C1 segment of cervical spinal cord (tissue), 14 donors: Measurements from ENCODE around the gene WDR59.
"Not testable (repeated sequence)": the region's sequence is repeated elsewhere in the genome, so short reads cannot be mapped to it uniquely, and the experiment has no call there.

Source experiments
- DNase-seq, 14 donors: peaks; one replicate each; lab custom pipeline; 2025; lab: John Stamatoyannopoulos, UW

WDR59 gene, protein sequence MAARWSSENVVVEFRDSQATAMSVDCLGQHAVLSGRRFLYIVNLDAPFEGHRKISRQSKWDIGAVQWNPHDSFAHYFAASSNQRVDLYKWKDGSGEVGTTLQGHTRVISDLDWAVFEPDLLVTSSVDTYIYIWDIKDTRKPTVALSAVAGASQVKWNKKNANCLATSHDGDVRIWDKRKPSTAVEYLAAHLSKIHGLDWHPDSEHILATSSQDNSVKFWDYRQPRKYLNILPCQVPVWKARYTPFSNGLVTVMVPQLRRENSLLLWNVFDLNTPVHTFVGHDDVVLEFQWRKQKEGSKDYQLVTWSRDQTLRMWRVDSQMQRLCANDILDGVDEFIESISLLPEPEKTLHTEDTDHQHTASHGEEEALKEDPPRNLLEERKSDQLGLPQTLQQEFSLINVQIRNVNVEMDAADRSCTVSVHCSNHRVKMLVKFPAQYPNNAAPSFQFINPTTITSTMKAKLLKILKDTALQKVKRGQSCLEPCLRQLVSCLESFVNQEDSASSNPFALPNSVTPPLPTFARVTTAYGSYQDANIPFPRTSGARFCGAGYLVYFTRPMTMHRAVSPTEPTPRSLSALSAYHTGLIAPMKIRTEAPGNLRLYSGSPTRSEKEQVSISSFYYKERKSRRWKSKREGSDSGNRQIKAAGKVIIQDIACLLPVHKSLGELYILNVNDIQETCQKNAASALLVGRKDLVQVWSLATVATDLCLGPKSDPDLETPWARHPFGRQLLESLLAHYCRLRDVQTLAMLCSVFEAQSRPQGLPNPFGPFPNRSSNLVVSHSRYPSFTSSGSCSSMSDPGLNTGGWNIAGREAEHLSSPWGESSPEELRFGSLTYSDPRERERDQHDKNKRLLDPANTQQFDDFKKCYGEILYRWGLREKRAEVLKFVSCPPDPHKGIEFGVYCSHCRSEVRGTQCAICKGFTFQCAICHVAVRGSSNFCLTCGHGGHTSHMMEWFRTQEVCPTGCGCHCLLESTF

GRCh38 chr16:74984529-74985296, at the start of gene WDR59:
Gene WDR59, minus strand, starts transcription at chr16:74985123. Its CDS starts 106 bp downstream, at chr16:74985017.
- peak; percentile 67 to 98 (median 94) for DNase-seq

DNA sequence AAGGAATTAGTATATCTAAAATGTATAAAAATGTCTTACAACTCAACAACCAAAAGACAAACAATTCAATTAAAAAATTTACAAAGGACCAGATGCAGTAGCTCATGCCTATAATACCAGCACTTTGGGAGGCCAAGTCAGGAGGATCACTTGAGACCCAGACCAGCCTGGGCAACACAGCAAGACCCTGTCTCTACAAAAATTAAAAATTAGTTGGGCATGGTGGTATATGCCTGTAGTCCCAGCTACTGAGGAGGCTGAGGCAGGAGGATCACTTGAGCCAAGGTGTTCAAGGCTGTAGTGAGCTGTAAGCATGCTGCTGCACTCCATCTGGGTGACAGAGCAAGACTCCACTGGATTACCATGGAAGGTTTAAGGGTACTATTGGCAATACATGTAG, 47.7 kb upstream of the WDR59 start:
- DNase-seq, result no peak

DNA sequence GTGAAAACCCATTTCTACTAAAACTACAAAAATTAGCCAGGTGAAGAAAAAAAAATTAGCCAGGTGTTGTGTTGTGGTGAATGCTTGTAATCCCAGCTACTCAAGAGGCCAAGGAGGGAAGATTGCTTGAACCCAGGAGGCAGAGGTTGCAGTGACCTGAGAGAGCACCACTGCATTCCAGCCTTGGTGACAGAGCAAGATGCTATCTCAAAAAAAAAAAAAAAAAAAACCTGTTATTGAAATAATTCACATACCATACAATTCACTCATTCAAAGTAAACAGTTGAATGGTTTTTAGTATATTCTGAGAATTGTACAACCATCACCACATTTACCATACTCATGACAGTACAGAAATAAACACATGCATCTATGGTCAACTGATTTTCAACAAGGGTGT, 44.9 kb upstream of the WDR59 start:
- no peak for DNase-seq

- DNase-seq, result no peak
Observed at GRCh38 chr16:75028544-75029135, 43.7 kb upstream of the WDR59 start.

DNA sequence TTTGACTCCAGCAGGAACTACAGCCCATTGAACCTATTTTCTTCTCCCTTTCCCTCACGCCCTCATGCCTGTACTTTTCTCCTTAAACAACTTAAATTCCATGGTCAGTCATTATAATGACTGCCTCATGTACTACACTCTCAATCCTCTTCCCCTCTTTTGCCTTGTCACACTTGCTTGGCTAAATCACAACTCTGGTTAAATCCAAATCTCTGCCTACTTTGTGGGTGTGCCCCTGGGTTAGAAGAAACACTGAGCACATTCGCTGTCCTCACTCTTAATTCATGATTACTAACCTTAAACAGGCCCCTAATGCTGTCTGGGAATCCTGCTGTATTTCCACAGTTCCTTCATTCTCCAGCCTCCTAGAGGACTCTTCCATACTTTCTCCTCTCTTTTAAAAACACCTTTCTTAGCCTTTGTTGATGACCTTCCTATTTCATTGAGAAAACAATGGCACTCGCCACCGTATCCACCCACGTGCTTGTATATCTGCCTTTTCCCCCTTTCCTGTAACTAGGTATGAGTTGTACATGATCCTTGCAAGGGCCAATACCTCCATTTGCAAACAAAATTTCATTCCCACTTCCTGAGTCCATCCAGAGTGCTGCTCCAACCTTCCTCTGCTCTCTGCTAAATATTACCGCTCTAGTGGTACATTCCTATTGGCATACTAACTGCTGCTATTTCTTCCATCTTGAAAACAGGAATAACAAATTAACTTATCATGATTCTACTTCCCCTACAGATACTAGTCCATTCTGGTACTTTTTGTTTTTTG, 42.8 kb upstream of the WDR59 start:
- DNase-seq, result no peak

DNA sequence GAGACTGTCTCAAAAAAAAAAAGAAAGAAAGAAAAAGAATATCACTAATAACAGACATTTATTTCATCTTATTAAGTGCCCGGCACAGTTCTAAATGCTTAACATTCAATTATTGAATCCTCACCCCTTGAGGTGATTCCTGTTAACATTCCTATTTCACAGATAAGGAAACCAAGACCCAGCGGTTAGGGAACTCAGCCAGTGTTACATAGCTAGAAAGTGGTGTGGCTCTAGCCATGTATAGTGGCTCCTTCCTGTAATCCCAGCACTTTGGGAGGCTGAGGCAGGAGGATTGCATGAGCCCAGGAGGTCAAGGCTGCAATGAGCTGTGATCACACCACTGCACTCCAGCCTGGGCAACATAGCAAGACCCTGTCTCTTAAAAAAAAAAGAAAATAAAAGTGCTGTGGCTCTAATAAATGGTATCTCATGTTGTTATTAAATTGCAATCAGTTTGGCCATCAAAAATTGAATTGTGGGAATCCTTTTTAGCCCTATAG, 42.0 kb upstream of the WDR59 start:
- no peak for DNase-seq

- DNase-seq, result not testable (repeated sequence)
Observed at GRCh38 chr16:75026239-75026891, 41.4 kb upstream of the WDR59 start.

DNA sequence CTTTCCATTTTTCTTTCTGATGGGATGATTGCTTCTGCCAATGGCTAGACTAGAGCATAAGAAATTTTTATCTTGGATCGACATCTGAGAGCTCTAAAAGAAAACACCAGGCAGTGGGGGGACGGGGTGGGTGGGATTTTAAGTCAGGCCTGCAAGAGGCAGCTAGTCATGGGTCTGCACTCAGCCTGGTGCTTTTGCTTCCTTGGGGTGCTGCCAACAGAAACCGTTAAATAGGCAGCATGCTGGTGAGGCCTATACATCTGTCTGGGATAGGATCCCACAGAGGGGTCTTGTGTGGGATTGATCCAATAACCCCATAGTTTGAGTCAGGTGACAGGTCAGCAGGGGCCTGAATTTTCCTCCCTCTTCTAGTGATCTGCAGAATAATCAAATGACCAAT, 40.8 kb upstream of the WDR59 start:
- no peak for DNase-seq

- DNase-seq, result no peak
Observed at GRCh38 chr16:75024594-75024993, 39.7 kb upstream of the WDR59 start.

DNA sequence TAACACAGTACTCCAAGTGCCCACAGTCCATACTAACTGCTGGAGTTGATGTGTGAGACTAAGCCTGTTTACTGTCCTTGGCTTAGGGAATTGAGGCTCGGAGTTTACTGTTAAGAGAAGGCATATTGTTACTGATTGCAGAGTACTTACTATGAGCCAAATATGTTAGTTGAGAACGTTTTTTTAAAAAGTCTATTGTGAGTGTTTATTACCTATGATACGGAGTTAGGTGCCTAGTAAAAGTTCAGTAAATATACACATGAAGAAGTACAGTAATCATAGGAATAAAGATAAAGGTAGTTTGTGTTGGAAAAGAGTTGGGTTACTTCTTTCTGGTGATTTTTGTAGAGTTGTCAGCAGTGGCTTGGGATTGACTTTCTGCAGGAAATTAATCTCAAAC, 39.3 kb upstream of the WDR59 start:
- no peak for DNase-seq

GRCh38 chr16:75023009-75023408, 38.1 kb upstream of the WDR59 start:
- DNase-seq, result no peak

- no peak for DNase-seq
Observed at GRCh38 chr16:75022567-75022966, 37.6 kb upstream of the WDR59 start.

- no peak for DNase-seq
Observed at GRCh38 chr16:75021410-75021809, 36.5 kb upstream of the WDR59 start.

DNA sequence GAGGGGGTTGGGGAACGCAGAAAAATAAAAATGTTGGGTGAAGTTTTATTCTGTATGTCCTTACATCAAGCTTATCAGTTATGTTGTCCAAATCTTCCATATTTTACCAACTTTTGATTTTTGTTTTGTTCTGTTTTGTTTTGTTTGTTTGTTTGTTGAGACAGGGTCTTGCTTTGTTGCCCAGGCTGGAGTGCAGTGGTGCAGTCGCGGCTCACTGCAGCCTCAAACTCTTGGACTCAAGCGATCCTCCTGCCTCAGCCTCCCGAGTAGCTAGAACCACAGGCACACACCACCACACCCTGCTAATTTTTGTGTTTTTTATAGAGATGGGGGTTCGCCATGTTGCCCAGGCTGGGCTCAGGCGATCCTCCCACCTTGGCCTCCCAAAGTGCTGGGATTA, 34.7 kb upstream of the WDR59 start:
- DNase-seq, result no peak

DNA sequence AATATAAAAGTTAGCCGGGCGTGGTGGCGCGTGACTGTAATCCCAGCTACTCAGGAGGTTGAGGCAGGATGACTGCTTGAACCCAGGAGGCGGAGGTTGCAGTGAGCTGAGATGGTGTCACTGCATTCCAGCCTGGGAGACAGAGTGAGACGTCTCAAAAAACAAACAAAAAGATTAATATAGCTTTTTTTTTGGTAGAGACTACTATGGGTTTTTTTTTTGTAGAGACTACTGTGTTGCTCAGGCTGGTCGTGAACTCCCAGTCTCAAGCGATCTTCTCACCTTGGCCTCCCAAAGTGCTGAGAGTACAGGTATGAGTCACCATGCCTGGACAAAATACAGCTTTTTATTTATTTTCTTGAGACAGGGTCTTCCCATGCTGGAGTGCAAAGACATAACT, 34.1 kb upstream of the WDR59 start:
- DNase-seq, result no peak

- no peak for DNase-seq
Observed at GRCh38 chr16:75017670-75018525, 33.0 kb upstream of the WDR59 start.

- DNase-seq, result not testable (repeated sequence)
Observed at GRCh38 chr16:75016451-75017081, 31.6 kb upstream of the WDR59 start.

- no peak for DNase-seq
Observed at GRCh38 chr16:75014318-75014717, 29.4 kb upstream of the WDR59 start.
